Activated T-cell treated with anti-CD3 and anti-CD28 coated beads, Interleukin-2, amount 50 U/mL, for 72 hours (primary cell): ENCODE data around the gene SLC22A1. TPM values are rescaled to one million over a fixed set of nuclear protein-coding genes. Genes with fewer than 3 reads are reported as not detected.
"Not testable (repeated sequence)": the region's sequence is repeated elsewhere in the genome, so short reads cannot be mapped to it uniquely, and the experiment has no call there.

Experiments
- ATAC-seq, 2 donors: fragments of 150-1000 bp; cut with Tn5 transposase; replicated peaks in 1 of 2; 2 replicates each; pipeline ENCODE4 v1.10.0; 2021; ENCODE audit warnings: moderate library complexity in 2 of 2, mild to moderate bottlenecking in 1 of 2
- DNase-seq, 2 donors: peaks; one replicate each; pipeline ENCODE4 v3.0.0; 2021 to 2022; ENCODE audit warnings: mixed read lengths in 1 of 2
- H3K27ac Mint-ChIP-seq: one replicate; pipeline ENCODE4 v1.8.0; 2022; ENCODE audit warnings: mild to moderate bottlenecking, moderate library complexity, mixed read lengths
- H3K27me3 Mint-ChIP-seq: one replicate; pipeline ENCODE4 v1.8.0; 2022; ENCODE audit warnings: low read depth, mixed read lengths
- H3K36me3 Mint-ChIP-seq, 2 donors: one replicate each; pipeline ENCODE4 v1.8.0; 2022; ENCODE audit warnings: mixed read lengths in 2 of 2, mild to moderate bottlenecking in 1 of 2; ENCODE audit not compliant: insufficient read depth in 2 of 2
- H3K4me1 Mint-ChIP-seq: one replicate; pipeline ENCODE4 v1.8.0; 2022; ENCODE audit warnings: low read depth, mixed read lengths
- H3K4me3 Mint-ChIP-seq, 2 donors: one replicate each; pipeline ENCODE4 v1.8.0; 2022; ENCODE audit warnings: mild to moderate bottlenecking in 2 of 2, mixed read lengths in 2 of 2, moderate library complexity in 2 of 2
- H3K9me3 Mint-ChIP-seq, 2 donors: one replicate each; pipeline ENCODE4 v1.8.0; 2022; ENCODE audit warnings: mixed read lengths in 2 of 2
- total RNA-seq, 2 donors: library from RNA; stranded (reverse); gene quantifications; one replicate each; pipeline ENCODE4 v1.2.3, GENCODE V29; 2022

SLC22A1 gene
- total RNA-seq, 2 donors from 2014 or later, result 1.5 to 2.4 TPM

GRCh38 chr6:160165928-160166327 lies 44.3 kb downstream of the SLC22A1 start:
- H3K27me3 Mint-ChIP-seq, H3K4me3 Mint-ChIP-seq, H3K27ac Mint-ChIP-seq: not testable (repeated sequence)

GRCh38 chr6:160167604-160168399 lies 46.2 kb downstream of the SLC22A1 start:
- Mint-ChIP-seq H3K9me3 (peaks cover 0 to 3% of the 10 kb centered on the region in 2 donors), H3K27me3 (peaks cover 9% of the 10 kb centered on the region)
- ATAC-seq, result no peak

More at GRCh38 chr6:160165928-160166327, 44.3 kb downstream of the SLC22A1 start:
- not testable (repeated sequence) for ATAC-seq, H3K36me3 Mint-ChIP-seq, H3K9me3 Mint-ChIP-seq, H3K4me1 Mint-ChIP-seq, DNase-seq

GRCh38 chr6:160170018-160170680 lies 48.5 kb downstream of the SLC22A1 start:
- Mint-ChIP-seq H3K4me3 (no peak overlapping the region), H3K36me3 (no peaks in the 10 kb centered on the region), H3K27me3 (peaks cover 14% of the 10 kb centered on the region), H3K9me3 (peaks cover 0 to 2% of the 10 kb centered on the region in 2 donors), H3K4me1 (no peaks in the 10 kb centered on the region), H3K27ac (no peak overlapping the region)
- ATAC-seq (no peak), DNase-seq (no peak)

More at GRCh38 chr6:160167604-160168399, 46.2 kb downstream of the SLC22A1 start:
- Mint-ChIP-seq H3K27ac (no peak overlapping the region), H3K36me3 (no peaks in the 10 kb centered on the region), H3K4me1 (no peaks in the 10 kb centered on the region), H3K4me3 (no peak overlapping the region)
- DNase-seq, result no peak

- Mint-ChIP-seq H3K9me3 (no peaks in the 10 kb centered on the region), H3K27me3 (peaks cover 26% of the 10 kb centered on the region), H3K4me3 (no peak overlapping the region), H3K4me1 (no peaks in the 10 kb centered on the region), H3K27ac (no peak overlapping the region), H3K36me3 (no peaks in the 10 kb centered on the region)
- ATAC-seq, result no peak
- no peak for DNase-seq
Measured at GRCh38 chr6:160172704-160173103, 51.1 kb downstream of the SLC22A1 start.

- no peaks in the 10 kb centered on the region for H3K9me3 Mint-ChIP-seq
- DNase-seq (no peak), ATAC-seq (no peak)
- no peak overlapping the region for H3K4me3 Mint-ChIP-seq
- H3K27ac Mint-ChIP-seq, result no peak overlapping the region
- no peaks in the 10 kb centered on the region for H3K4me1 Mint-ChIP-seq
- peaks cover 26% of the 10 kb centered on the region for H3K27me3 Mint-ChIP-seq
- no peaks in the 10 kb centered on the region for H3K36me3 Mint-ChIP-seq
Measured at GRCh38 chr6:160173806-160174527, 52.4 kb downstream of the SLC22A1 start.

- no peak for DNase-seq
- Mint-ChIP-seq H3K9me3 (no peaks in the 10 kb centered on the region), H3K4me1 (no peaks in the 10 kb centered on the region), H3K27me3 (peaks cover 26% of the 10 kb centered on the region), H3K36me3 (no peaks in the 10 kb centered on the region), H3K27ac (no peak overlapping the region), H3K4me3 (no peak overlapping the region)
- ATAC-seq, result no peak
Measured at GRCh38 chr6:160174681-160175080, 53.1 kb downstream of the SLC22A1 start.

- no peaks in the 10 kb centered on the region for H3K4me1 Mint-ChIP-seq
- H3K27me3 Mint-ChIP-seq, result peaks cover 27% of the 10 kb centered on the region
- ATAC-seq (no peak), DNase-seq (no peak)
- no peak overlapping the region for H3K4me3 Mint-ChIP-seq
- peak overlapping the region; percentile 64 for H3K27ac Mint-ChIP-seq
- H3K9me3 Mint-ChIP-seq, result no peaks in the 10 kb centered on the region
- H3K36me3 Mint-ChIP-seq, result no peaks in the 10 kb centered on the region
Measured at GRCh38 chr6:160177220-160177619, 55.6 kb downstream of the SLC22A1 start.

GRCh38 chr6:160178271-160178670 lies 56.7 kb downstream of the SLC22A1 start:
- DNase-seq (no peak), ATAC-seq (no peak)
- no peaks in the 10 kb centered on the region for H3K9me3 Mint-ChIP-seq
- no peak overlapping the region for H3K4me3 Mint-ChIP-seq
- H3K36me3 Mint-ChIP-seq, result no peaks in the 10 kb centered on the region
- H3K27me3 Mint-ChIP-seq, result peaks cover 29% of the 10 kb centered on the region
- H3K27ac Mint-ChIP-seq, result no peak overlapping the region
- H3K4me1 Mint-ChIP-seq, result no peaks in the 10 kb centered on the region

GRCh38 chr6:160180706-160181105 lies 59.1 kb downstream of the SLC22A1 start:
- no peak for ATAC-seq
- Mint-ChIP-seq H3K27me3 (peaks cover 37% of the 10 kb centered on the region), H3K36me3 (peaks cover 3 to 4% of the 10 kb centered on the region in 2 donors), H3K4me1 (no peaks in the 10 kb centered on the region), H3K4me3 (no peak overlapping the region), H3K9me3 (peaks cover 0 to 4% of the 10 kb centered on the region in 2 donors), H3K27ac (no peak overlapping the region)
- no peak for DNase-seq

- DNase-seq (no peak), ATAC-seq (no peak)
- Mint-ChIP-seq H3K27ac (no peak overlapping the region), H3K27me3 (peaks cover 8% of the 10 kb centered on the region), H3K4me3 (no peak overlapping the region), H3K36me3 (peaks cover 8 to 9% of the 10 kb centered on the region in 2 donors), H3K4me1 (no peaks in the 10 kb centered on the region), H3K9me3 (peaks cover 10 to 13% of the 10 kb centered on the region in 2 donors)
Measured at GRCh38 chr6:160188773-160189172, 67.2 kb downstream of the SLC22A1 start.

- H3K27me3 Mint-ChIP-seq, result no peaks in the 10 kb centered on the region
- H3K36me3 Mint-ChIP-seq, result peaks cover 4 to 10% of the 10 kb centered on the region in 2 donors
- H3K27ac Mint-ChIP-seq, result no peak overlapping the region
- H3K4me1 Mint-ChIP-seq, result no peaks in the 10 kb centered on the region
- ATAC-seq, result no peak
- no peak for DNase-seq
- H3K4me3 Mint-ChIP-seq, result no peak overlapping the region
- H3K9me3 Mint-ChIP-seq, result peaks cover 9 to 12% of the 10 kb centered on the region in 2 donors
Measured at GRCh38 chr6:160190081-160190480, 68.5 kb downstream of the SLC22A1 start.

- DNase-seq, result no peak
Measured at GRCh38 chr6:160190973-160191372, 69.4 kb downstream of the SLC22A1 start.

GRCh38 chr6:160192840-160193239 lies 71.2 kb downstream of the SLC22A1 start:
- Mint-ChIP-seq H3K4me3 (no peak overlapping the region), H3K27me3 (peaks cover 13% of the 10 kb centered on the region), H3K4me1 (no peaks in the 10 kb centered on the region), H3K9me3 (peaks cover 15 to 16% of the 10 kb centered on the region in 2 donors), H3K36me3 (peaks cover 5 to 8% of the 10 kb centered on the region in 2 donors), H3K27ac (no peak overlapping the region)
- ATAC-seq (no peak), DNase-seq (no peak)

More at GRCh38 chr6:160190973-160191372, 69.4 kb downstream of the SLC22A1 start:
- Mint-ChIP-seq H3K9me3 (peaks cover 9 to 13% of the 10 kb centered on the region in 2 donors), H3K27me3 (no peaks in the 10 kb centered on the region), H3K27ac (no peak overlapping the region), H3K36me3 (peaks cover 5 to 8% of the 10 kb centered on the region in 2 donors), H3K4me1 (no peaks in the 10 kb centered on the region), H3K4me3 (no peak overlapping the region)
- ATAC-seq, result no peak
